GM19099 (cell line): Measurements from ENCODE around the gene ABCC5.

Experiments
- POLR2A ChIP-seq: IDR thresholded peaks from 3 replicates; pipeline ENCODE4 v1.6.1; 2011; ENCODE audit warnings: low read depth; ENCODE audit not compliant: insufficient read length; ENCODE audit errors: extremely low read depth

ABCC5 gene

GRCh38 chr3:183987000-183987600 lies 30.6 kb downstream of the ABCC5 start:
- TF ChIP-seq POLR2A: no peak

- no peak for TF ChIP-seq POLR2A
Measured at GRCh38 chr3:183984749-183985729, 32.6 kb downstream of the ABCC5 start.

- TF ChIP-seq POLR2A: no peak
Measured at GRCh38 chr3:183984127-183984740, 33.5 kb downstream of the ABCC5 start.

- TF ChIP-seq POLR2A: no peak
Measured at GRCh38 chr3:183981990-183982644, 35.6 kb downstream of the ABCC5 start.

- TF ChIP-seq POLR2A: no peak
Measured at GRCh38 chr3:183980403-183980802, 37.3 kb downstream of the ABCC5 start.

GRCh38 chr3:183975981-183976662 lies 41.6 kb downstream of the ABCC5 start:
- no peak for TF ChIP-seq POLR2A

GRCh38 chr3:183968666-183969245 lies 48.9 kb downstream of the ABCC5 start:
- TF ChIP-seq POLR2A: no peak

GRCh38 chr3:183967693-183968092 lies 50.0 kb downstream of the ABCC5 start:
- no peak for TF ChIP-seq POLR2A

- no peak for TF ChIP-seq POLR2A
Measured at GRCh38 chr3:183966361-183966791, 51.3 kb downstream of the ABCC5 start.

GRCh38 chr3:183962807-183963206 lies 54.9 kb downstream of the ABCC5 start:
- TF ChIP-seq POLR2A: no peak

- TF ChIP-seq POLR2A: no peak
Measured at GRCh38 chr3:183959214-183959613, 58.5 kb downstream of the ABCC5 start.

- no peak for TF ChIP-seq POLR2A
Measured at GRCh38 chr3:183958775-183959174, 58.9 kb downstream of the ABCC5 start.

GRCh38 chr3:183958226-183958625 lies 59.5 kb downstream of the ABCC5 start:
- no peak for TF ChIP-seq POLR2A

- TF ChIP-seq POLR2A: no peak
Measured at GRCh38 chr3:183954875-183955274, 62.8 kb downstream of the ABCC5 start.
